ENCODE measurements around the gene STX7.

- TF ChIP-seq CTCF (IDR thresholded peaks at IDR 0.05) (no peak), POLR2A (IDR thresholded peaks at IDR 0.05) (no peak)
These were observed 36.0 kb upstream of the STX7 start for GRCh38 chr6:132548746-132549463.

Data from testis (tissue), 2 donors.